ENCODE data around the gene HSPA1B.

Gene HSPA1B

GRCh38 chr6:31794866-31795615 lies 32.5 kb upstream of the HSPA1B start (continued):
- TF ChIP-seq ZNF707 (tag by site-specific recombination; IDR thresholded peaks at IDR 0.05) (no peak), ZNF768 (tag by site-specific recombination; IDR thresholded peaks at IDR 0.05) (no peak), ZSCAN23 (tag by site-specific recombination; IDR thresholded peaks at IDR 0.05) (no peak), ZNF155 (tag by site-specific recombination; IDR thresholded peaks at IDR 0.05) (no peak), ZNF223 (tag by site-specific recombination; IDR thresholded peaks at IDR 0.05) (no peak), ZNF561 (tag by site-specific recombination; IDR thresholded peaks at IDR 0.05; ENCODE audit: borderline replicate concordance) (no peak), GLIS2 (tag by site-specific recombination; IDR thresholded peaks at IDR 0.05) (peak; percentile 95), GLI2 (tag by site-specific recombination; IDR thresholded peaks at IDR 0.05; ENCODE audit: borderline replicate concordance, low read depth) (no peak), ZNF202 (tag by site-specific recombination; IDR thresholded peaks at IDR 0.05; ENCODE audit: borderline replicate concordance) (no peak), ZNF639 (tag by site-specific recombination; IDR thresholded peaks at IDR 0.05) (no peak), ZBTB20 (tag by site-specific recombination; IDR thresholded peaks at IDR 0.05) (peak; percentile 56), ZNF837 (tag by site-specific recombination; IDR thresholded peaks at IDR 0.05) (no peak), ZFHX2 (tag by site-specific recombination; conservative IDR thresholded peaks at IDR 0.05) (0 out of 2 replicates have a peak, but pooled peaks have one; percentile 7), ZBTB26 (tag by site-specific recombination; optimal IDR thresholded peaks at IDR 0.05) (no peak), ZNF416 (tag by site-specific recombination; IDR thresholded peaks at IDR 0.05) (no peak), ZNF248 (tag by site-specific recombination; IDR thresholded peaks at IDR 0.05) (no peak), ZNF10 (tag by site-specific recombination; IDR thresholded peaks at IDR 0.05) (no peak), ZBTB6 (tag by site-specific recombination; IDR thresholded peaks at IDR 0.05) (no peak), ZNF514 (tag by site-specific recombination; IDR thresholded peaks at IDR 0.05) (no peak)
- TF ChIP-seq, protein P1, sequence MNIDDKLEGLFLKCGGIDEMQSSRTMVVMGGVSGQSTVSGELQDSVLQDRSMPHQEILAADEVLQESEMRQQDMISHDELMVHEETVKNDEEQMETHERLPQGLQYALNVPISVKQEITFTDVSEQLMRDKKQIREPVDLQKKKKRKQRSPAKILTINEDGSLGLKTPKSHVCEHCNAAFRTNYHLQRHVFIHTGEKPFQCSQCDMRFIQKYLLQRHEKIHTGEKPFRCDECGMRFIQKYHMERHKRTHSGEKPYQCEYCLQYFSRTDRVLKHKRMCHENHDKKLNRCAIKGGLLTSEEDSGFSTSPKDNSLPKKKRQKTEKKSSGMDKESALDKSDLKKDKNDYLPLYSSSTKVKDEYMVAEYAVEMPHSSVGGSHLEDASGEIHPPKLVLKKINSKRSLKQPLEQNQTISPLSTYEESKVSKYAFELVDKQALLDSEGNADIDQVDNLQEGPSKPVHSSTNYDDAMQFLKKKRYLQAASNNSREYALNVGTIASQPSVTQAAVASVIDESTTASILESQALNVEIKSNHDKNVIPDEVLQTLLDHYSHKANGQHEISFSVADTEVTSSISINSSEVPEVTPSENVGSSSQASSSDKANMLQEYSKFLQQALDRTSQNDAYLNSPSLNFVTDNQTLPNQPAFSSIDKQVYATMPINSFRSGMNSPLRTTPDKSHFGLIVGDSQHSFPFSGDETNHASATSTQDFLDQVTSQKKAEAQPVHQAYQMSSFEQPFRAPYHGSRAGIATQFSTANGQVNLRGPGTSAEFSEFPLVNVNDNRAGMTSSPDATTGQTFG (tag by site-specific recombination; IDR thresholded peaks at IDR 0.05; ENCODE audit: borderline replicate concordance), result no peak
- TF ChIP-seq, protein P2, sequence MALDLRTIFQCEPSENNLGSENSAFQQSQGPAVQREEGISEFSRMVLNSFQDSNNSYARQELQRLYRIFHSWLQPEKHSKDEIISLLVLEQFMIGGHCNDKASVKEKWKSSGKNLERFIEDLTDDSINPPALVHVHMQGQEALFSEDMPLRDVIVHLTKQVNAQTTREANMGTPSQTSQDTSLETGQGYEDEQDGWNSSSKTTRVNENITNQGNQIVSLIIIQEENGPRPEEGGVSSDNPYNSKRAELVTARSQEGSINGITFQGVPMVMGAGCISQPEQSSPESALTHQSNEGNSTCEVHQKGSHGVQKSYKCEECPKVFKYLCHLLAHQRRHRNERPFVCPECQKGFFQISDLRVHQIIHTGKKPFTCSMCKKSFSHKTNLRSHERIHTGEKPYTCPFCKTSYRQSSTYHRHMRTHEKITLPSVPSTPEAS (tag by site-specific recombination; IDR thresholded peaks at IDR 0.05), result no peak
